HG02610 (cell line): ENCODE data around the gene SH3TC2.
"Not testable (repeated sequence)": the region's sequence is repeated elsewhere in the genome, so short reads cannot be mapped to it uniquely, and the experiment has no call there.

Experiments
- ATAC-seq: cut with Tn5 transposase; IDR thresholded peaks from one replicate; pipeline ENCODE4 v1.9.1; 2021; ENCODE audit warnings: mild to moderate bottlenecking, moderate library complexity; ENCODE audit not compliant: unreplicated experiment

SH3TC2 gene

DNA sequence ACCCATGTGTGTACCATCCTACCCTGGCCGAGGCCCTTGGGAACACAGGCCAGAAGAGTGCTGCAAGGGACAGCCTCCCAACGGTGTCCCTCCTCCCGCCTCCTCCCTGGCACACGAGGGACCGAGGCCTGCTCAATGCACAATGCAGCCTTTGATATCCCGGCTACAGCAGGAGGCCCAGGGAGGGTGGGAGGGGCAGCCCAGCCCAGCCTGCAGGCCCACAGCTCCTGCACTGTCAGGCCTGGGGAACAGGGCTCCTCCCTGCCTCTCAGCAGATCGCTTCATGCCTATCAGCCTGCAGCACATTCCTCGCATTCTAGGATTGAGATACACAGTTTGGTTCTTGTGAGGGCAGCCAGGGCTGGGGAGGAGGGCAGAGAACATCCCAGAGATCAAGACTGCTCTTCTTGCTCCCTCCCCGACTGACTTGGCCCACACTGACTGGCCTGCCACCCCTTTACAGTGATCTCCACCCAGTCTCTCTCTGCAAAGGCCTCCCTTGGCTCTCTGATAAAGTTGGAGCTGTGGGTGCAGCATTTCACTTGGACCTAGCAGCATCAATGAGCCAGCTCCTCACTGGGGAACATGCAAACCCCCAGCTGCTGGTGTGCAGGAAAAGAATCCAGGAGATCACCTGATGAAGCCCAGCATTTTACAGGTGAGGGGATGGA is at the start of gene SH3TC2:
SH3TC2 (minus strand) TSS at position 46 of the 671 bp plus-strand sequence; CDS start at position 6, 40 bp downstream.
- ATAC-seq = no peak

DNA sequence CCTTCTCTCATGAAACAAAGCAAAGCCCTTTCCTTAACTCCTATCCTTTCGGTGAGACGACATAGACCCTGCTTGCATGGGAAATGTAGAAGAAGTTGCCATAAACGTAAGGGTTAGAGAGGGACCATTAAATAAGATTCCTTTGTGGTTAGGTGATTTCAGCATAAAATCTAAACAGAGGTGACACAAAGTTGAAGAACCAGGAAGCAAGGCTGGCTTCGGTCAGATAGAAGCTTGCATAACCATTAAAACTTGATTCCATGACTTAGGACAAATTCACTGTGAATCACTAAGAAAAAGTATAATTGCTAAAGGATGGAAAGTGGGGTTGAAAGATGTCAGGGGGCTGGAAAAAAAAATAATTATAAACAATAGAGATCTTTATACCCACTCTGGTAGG is 47.5 kb upstream of the SH3TC2 start:
- ATAC-seq = no peak

DNA sequence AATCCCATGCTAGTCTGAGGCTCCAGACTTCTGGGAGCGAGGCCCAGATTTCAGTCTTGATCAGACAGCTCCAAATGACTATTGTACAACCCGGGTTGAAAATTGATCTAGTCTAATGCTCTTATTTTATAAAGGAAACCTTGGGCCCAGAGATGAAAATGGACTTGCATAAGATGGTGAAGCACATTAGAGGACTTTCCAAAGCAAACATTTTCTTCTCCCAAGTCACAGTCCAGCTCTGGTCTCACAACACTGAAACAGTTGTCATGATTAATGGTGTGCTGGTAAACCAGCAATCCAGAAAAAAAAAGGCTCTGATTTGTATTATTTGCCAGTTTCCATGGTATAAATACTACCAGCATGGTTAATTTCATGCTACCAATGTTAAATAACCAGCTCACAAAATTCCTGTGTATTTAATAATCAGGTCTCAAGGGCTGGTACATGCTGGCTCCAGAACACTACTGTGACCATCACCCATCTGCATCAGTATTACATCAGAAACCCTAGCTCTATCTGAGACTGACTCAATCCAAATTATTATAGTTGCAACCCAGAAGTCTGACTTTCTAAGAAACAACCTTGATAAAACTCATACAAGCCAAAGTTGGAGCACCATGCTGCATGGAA is 45.9 kb upstream of the SH3TC2 start:
- ATAC-seq = no peak

DNA sequence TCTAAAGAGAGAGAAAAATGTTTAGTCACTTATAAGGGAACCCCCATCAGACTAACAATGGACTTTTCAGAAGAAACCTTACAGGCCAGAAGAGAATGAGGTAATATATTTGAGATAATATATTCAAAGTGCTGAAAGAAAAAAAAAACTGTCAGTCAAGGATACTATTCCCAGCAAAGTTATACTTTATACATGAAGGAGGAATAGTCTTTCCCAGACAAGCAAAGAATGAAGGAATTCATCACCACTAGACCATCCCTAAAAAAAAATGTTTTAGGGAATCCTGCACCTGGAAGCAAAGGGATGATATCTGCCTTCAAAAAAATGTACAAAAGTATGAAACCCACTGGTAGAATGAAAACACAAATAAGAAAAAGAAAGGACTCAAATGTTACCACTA is 37.5 kb upstream of the SH3TC2 start:
- ATAC-seq = no peak

DNA sequence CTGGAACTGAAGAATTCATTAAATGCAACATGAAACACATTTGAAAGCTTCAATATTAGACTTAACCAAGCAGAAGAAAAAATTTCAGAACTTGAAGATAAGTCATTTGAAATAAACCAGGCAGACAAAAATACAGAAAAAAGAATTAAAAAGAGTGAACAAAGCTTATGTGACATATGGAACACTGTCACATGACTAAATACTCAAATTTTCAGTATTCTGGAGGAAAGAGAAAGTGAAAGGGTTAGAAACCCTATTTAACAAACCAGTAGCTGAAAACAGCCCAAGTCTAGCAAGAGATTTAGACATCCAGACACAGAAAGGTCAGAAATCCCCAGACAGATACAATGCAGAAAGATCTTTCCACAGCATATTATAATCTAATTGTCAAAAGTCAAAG is 37.1 kb upstream of the SH3TC2 start:
- ATAC-seq = no peak

DNA sequence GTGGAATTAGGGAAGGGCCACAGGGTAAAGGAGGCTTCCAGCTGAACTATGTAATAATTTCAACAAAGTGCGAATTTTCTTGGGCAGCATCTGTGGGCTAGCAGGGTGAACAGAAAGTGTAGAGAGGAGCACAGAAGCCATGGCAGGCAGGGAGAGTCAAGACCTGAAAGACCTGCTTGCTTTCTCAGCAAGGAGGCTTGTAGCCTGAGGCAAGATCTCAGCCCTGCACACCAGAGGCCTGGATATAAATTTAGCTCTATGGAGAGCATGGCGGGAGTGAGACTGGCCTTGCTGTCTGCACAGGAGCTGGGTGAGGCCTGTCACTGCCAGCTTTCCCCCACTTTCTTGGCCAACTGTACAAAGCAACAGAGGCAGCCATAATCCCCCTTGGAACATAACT is 32.1 kb upstream of the SH3TC2 start:
- ATAC-seq = no peak

DNA sequence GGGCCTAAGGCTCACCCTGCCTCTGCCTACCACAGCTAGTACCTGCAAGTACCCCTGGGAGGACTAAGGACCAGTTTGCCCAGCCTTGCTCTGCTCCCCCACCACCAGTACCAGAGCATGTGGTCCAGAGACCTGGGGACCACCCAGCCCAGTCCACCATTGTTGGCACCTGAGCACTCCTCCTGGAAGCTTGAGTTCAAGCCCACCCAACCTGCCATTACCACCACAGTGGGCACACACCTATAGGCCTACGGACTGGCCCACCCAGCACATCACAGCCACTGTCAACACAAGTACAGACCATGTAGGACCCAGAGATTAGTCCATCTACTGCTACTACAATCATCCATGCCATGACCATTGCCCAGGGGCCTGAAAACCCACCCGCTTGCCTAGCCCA is 30.8 kb upstream of the SH3TC2 start:
- ATAC-seq = no peak

DNA sequence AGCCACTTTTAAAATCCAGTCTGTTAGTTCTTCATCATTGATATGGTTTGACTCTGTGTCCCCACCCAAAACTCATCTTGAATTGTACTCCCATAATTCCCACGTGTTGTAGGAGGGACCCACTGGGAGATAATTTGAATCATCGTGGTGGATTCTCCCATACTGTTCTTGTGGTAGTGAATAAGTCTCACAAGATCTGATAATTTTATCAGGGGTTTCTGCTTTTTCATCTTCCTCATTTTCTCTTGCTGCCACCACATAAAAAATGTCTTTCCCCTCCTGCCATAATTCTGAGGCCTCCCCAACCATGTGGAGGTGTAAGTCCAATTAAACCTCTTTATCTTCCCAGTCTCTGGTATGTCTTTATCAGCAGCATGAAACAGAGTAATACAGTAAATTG is 26.9 kb upstream of the SH3TC2 start:
- ATAC-seq = no peak

DNA sequence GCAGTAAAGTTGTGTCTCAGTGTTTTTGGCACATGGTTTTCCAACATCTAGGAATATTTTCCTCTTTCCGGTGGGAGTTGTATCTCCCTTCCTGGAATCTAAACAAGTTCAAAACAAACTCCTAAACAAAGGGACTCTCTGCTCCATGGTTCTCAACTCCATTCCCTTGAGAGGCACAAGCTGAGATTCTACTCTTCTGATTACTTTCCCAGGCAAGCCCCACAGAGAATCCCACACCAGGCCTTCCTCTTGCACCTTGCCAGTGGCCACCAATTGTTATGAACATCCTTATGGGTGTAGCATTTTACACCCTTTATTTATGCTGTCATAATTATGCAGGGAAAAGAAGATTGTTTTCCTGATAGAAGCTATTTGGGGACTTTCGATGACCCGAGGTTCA is 25.8 kb upstream of the SH3TC2 start:
- no peak for ATAC-seq

DNA sequence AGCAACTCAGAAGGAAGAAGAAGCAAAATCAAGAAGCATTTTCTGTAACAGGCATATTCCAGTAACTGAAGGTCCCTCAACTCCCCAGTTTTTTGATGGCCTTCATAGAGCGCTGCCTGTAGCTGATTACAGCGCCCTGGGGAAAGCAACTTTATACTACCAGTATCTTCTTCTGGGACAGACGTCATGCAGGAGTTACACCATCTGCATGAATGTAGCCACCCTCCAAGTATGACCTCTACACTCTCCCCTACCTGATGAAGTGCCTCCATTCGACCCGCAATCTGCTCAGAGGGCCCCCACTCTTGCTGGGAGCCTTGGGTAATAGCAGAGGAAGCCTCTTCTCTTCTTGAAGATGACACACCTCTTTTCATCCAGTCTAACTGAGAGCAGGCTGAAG is 21.0 kb upstream of the SH3TC2 start:
- ATAC-seq = no peak

DNA sequence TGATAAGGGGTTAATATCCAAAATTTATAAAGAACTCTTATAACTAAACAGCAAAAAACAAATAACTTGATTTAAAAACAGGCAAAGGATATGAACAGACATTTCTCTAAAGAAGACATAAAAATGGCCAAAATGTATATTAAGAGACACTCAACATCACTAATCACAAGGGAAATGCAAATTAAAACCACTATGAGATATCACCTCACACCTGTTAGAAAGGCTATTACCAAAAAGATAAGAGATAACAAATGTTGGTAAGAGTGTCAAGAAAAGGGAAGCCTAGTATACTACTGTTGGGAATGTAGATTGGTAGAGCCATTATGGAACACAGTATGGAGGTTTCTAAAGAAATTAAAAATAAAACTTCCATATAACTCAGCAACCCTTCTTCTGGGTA is 19.4 kb upstream of the SH3TC2 start:
- ATAC-seq = no peak

DNA sequence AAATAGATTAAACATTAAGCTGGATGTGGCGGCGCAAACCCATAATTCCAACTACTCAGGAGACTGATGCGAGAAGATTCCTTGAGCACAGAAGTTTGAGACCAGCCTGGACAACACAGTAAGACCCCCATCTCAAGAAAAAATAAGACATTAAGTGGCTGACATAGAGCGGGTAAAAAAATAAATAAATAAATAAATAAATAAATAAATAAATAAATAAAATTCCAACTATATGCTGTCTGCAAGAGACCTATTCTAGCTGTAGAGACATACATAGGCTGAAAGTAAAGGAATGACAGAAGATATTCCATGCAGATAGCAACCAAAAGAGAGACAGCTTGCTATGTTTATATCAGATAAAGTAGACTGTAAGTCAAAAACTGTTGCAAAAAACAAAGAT is 17.4 kb upstream of the SH3TC2 start:
- ATAC-seq = no peak

DNA sequence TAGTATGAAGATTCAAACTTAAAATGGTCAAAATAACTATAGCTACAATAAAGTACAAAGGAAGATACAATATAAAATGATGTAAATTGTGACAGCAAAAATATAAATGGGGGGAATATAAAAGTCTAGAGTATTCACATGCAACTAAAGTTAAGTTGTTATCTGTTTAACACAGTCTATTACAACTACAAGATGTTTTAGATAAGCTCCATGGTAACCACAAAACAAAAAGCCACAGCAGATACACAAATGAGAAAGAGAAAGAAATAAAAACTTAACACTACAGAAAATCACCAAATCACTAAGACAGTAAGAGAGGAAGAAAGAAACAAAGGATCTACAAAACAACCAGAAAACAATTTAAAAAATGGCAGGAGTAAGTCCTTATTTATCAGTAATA is 17.0 kb upstream of the SH3TC2 start:
- ATAC-seq = no peak

DNA sequence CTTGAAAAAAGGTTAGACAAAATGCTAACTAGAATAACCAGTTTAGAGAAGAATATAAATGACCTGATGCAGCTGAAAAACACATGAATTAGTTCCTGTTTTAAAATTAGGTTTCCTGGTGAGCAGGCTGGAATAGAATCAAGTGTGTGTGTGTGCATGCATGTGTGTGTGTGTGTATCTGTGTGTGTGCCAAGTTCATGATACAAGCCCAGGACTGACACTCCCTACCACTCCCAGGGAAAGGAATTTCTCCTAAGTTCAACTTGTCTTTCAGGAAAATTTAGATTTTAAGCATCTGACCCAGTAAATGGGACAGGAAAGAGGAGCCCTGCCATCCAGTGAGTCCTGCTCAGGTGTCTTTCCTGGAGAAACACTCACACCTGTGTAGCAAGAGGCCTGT is 11.2 kb upstream of the SH3TC2 start:
- not testable (repeated sequence) for ATAC-seq

DNA sequence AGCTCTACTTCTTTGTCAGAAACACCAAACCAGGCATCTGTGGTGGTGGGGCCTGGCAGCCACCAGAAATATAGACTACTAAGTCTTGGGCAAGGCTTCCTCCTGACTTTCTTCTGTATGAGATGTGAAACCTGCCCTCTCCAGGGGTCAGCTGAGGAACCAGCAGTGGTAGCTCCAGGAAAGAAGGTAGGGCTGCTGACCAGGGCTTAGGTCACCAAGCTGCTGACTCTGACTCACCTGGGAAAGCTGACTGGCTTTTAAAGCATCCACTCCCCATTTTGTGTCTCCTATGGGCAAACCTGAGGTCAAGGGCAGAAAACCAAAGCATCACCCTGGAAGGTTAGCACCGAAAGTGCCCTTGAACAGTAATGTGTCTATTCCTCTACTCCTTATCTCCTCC is 10.4 kb upstream of the SH3TC2 start:
- no peak for ATAC-seq

DNA sequence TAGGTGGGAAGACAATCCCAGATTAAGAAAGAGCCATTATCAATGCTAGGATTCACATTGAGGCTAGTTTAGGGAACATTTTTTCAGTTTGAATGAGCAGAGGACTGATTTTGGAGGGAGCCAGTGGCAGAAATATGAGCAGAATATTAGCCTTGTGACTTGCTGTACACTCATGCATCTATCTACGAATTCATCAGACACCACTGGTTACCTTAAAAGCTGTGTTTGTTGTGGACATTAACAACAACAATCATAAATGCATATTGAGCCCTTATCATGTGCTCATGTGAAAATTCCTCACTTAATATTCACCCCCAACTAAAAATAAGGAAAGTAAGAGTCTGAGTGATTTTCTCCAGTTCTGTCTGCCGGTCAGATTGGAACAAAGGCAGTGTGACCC is 9.9 kb upstream of the SH3TC2 start:
- ATAC-seq = no peak

DNA sequence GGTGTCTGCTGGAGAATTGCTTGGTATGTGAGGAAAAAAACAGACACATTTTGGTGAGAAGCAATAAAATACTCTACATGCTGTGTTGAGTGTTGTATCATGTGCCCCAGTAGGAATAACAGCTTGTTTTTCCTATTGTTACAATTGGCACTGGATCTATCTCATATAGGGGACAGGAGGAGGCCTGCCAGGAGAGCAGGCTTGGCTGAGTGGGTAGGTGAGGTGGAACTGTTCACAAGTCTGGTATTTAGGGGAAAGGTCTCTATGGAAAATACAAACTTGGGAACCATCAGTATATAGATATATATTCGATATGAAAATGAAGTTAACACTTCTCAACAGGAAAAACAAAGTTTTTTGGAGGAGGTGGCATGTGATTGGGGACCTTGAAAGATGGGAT is 9.5 kb upstream of the SH3TC2 start:
- no peak for ATAC-seq

DNA sequence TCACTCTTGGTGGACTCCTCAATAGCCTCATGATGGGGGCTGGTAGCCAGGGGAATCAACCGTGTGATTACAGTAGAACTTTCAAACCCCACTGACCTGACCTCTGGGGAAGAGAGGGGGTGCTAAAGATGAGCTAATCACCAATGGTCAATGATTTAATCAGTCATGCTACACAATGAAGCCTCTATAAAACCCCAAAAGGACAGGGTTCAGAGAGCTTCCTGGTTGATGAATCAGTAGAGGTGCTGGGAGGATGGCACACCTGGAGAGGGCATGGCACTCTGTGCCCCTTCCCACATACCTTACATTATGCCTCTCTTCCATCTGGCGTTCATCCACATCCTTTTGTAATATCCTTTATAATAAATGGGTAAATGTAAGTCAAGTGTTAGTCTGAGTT is 8.9 kb upstream of the SH3TC2 start:
- no peak for ATAC-seq

DNA sequence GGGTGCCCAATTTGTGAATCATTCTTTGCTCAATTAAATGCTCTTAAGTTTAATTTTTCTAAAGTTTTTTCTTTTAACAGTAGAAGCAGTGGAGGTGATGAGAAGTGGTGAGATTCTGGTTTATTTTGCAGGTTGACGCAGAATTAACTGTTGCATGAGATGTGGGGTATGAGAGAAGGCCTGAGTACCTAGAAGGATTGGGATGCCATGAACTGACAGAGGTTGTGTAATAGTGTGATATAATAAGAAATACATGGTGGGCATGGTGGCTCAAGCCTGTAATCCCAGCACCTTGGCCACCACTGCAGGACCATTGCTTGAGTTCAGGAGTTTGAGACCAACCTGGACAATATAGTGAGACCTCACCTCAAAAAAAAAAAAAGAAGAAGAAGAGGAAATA is 8.4 kb upstream of the SH3TC2 start:
- no peak for ATAC-seq

DNA sequence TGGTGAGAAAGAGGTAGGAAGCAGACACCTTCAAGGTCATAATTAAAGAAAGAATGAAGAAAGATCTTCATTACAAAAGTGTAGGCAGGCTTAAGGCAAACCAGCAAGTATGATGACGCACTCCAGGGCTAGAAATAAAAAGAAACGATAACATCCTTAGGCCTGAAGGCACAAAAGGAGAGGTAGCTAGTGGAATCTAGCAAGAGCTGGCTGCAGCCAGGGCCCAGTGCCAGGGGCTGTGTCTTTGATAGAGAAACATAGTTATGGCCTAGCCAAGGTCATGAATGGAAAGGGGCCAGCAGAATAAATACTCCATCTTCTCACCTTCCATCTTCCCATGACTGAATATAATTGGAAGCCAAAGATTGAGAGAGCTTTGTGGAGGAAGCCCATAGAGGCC is 6.8 kb upstream of the SH3TC2 start:
- ATAC-seq = no peak

DNA sequence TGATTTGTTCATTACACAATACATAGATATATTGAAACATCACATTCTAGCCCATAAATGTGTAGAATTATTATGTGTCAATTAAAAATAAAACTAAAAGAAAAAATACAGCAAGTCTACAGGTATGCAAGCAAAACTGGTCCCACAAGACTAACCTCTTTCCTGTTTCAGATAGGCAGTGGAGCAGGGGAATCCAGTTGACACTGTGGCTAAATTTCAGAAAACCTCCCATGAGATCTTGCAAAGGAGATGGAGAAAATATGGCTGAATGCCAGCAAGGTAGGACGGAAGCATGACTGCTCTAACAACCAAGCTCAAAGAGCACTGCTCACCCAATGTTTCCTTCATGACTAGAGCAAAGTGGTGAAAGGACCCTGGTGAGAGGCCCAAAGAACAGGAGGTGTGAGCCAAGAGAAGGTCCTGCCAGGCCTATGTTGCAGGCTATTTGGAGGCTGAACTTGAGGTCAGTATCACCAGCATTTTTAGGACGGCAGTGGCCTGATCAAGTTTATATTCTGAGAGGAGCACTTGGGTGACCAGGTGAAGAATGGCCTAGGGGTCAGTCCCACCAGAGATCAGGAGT is 1.1 kb upstream of the SH3TC2 start:
- ATAC-seq = no peak

DNA sequence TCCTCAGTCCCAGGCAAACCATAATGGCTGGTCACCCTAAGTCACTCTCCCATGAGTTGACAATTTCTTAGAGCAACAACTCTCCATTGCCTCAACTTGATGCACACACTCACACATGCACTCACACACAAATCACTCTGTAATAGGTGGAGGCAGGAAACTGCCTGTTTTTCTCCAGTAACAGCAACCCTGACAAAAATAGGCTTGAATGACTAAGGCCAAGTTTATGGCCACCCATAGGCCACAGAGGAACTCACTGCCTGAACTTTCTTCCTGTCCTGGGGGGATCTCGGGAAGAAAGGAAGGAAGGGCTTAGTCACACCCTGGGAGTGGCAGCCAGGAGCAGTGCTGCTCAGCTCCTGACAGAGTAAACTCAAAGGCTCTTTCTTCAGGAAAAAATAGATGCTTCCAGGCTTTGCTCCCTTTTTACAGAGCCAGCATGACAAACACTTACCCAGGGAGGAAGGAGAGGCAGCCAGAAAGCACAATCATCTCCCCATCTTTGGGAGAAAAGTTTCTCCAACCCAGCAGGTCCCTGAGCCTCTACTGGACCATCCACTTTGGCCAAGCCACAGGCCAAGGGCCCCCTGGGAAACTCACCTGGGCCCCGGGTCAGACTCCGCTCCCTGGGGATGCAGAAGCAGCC is 368 bp downstream of the SH3TC2 start:
- ATAC-seq = no peak
